Esophagus squamous epithelium (tissue), 5 donors: ENCODE measurements around the gene SAT2. TPM values are rescaled to one million over a fixed set of nuclear protein-coding genes. Genes with fewer than 3 reads are reported as not detected.

Experiments used
- DNase-seq: peaks from one replicate; lab custom pipeline; 2025; lab: John Stamatoyannopoulos, UW
- H3K27ac ChIP-seq, 4 donors: fragments of 200-600 bp; sonication (generic); one replicate each; pipeline ENCODE4 v1.5.1; 2016 to 2019; ENCODE audit warnings: mild to moderate bottlenecking in 1 of 4
- H3K27me3 ChIP-seq, 4 donors: fragments of 200-600 bp; sonication (generic); 1 replicate in 3 of 4; 2 replicates in 1 of 4; pipeline versions ENCODE4 v1.5.1 to v1.6.0; 2017 to 2021; ENCODE audit warnings: antibody characterized with exemption in 1 of 4
- H3K36me3 ChIP-seq, 3 donors: fragments of 200-600 bp; sonication (generic); one replicate each; pipeline ENCODE4 v1.5.1; 2016 to 2019
- H3K4me1 ChIP-seq, 3 donors: fragments of 200-600 bp; sonication (generic); one replicate each; pipeline ENCODE4 v1.5.1; 2017 to 2019
- H3K4me3 ChIP-seq, 4 donors: fragments of 200-600 bp; sonication (generic); 1 replicate in 3 of 4; 2 replicates in 1 of 4; pipeline ENCODE4 v1.5.1; 2016 to 2019; ENCODE audit warnings: mild to moderate bottlenecking in 2 of 4, moderate library complexity in 1 of 4
- H3K9me3 ChIP-seq, 3 donors: fragments of 200-600 bp; sonication (generic); one replicate each; pipeline ENCODE4 v1.5.1; 2016 to 2019
- POLR2A ChIP-seq, 4 donors: fragments of 450-650 bp; IDR thresholded peaks; one replicate each; pipeline ENCODE4 v1.6.1; 2017; ENCODE audit warnings: antibody characterized with exemption in 4 of 4, mild to moderate bottlenecking in 4 of 4, moderate library complexity in 3 of 4
- WGBS, 2 donors: methylation state at CpG; one replicate each; pipeline ENCODE4 v1.1.5; 2018; 5-methylcytosine and 5-hydroxymethylcytosine counted together
- intact Hi-C: fragments of 100-400 bp; cut with DNase I; formaldehyde crosslinking; loops from one replicate; pipeline ENCODE4 v1.15.0; 2022
- total RNA-seq, 4 donors: library from RNA; depleted of rRNA; stranded (reverse); fragments of >200 nt; gene quantifications; one replicate each; pipeline ENCODE4 v1.1.0, GENCODE V29; 2016
- TF ChIP-seq, protein P1 (sequence below), 6 experiments: fragments of 450-650 bp in 4 of 6; fragments of 200-600 bp in 2 of 6; sonication (generic) in 2 of 6; IDR thresholded peaks; one replicate each; pipeline ENCODE4 v1.5.1; 2016 to 2019; ENCODE audit warnings: antibody characterized with exemption in 6 of 6, mild to moderate bottlenecking in 4 of 6, moderate library complexity in 4 of 6
- donor health status: DM: yes; HTN: yes; CAD: no.

Gene SAT2
- total RNA-seq, 4 donors from 2014 or later: 20.5 to 55.9 (median 31.3) TPM

DNA sequence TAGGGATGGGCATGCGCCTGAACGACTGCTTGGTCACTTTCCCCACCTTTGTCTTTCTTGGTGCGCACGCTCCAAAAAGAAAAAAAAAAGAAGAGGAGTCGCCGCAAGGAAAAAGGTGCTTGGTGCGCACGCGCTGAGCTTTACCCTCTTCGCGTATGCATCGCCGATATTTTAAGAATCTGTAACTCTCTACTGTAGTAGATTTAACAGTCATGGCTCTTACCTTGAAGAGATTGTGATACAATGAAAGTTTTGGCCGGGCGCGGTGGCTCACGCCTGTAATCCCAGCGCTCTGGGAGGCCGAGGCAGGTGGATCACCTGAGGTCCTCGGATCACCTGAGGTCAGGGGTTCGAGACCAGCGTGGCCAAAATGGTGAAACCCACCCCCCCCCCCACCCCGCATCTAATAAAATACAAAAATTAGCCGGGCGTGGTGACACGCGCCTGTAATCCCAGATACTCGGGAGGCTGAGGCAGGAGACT, 12.3 kb downstream of the SAT2 start:
- intact Hi-C loops: no loop called here
- H3K36me3 ChIP-seq: peaks cover 0 to 7% (median 0%) of the 10 kb centered on the region in 3 donors
- peak overlapping the region; percentile 92 to 100 (median 98) for H3K27ac ChIP-seq
- no peaks in the 10 kb centered on the region for H3K9me3 ChIP-seq
- 5% methylated on average over 26 to 28 of the region's 28 CpGs for WGBS, 2 donors
- H3K27me3 ChIP-seq: no peaks in the 10 kb centered on the region
- peaks cover 21 to 45% (median 27%) of the 10 kb centered on the region in 3 donors for H3K4me1 ChIP-seq
- H3K4me3 ChIP-seq: peak overlapping the region; percentile 21 to 96 (median 82)
- TF ChIP-seq, protein P1, sequence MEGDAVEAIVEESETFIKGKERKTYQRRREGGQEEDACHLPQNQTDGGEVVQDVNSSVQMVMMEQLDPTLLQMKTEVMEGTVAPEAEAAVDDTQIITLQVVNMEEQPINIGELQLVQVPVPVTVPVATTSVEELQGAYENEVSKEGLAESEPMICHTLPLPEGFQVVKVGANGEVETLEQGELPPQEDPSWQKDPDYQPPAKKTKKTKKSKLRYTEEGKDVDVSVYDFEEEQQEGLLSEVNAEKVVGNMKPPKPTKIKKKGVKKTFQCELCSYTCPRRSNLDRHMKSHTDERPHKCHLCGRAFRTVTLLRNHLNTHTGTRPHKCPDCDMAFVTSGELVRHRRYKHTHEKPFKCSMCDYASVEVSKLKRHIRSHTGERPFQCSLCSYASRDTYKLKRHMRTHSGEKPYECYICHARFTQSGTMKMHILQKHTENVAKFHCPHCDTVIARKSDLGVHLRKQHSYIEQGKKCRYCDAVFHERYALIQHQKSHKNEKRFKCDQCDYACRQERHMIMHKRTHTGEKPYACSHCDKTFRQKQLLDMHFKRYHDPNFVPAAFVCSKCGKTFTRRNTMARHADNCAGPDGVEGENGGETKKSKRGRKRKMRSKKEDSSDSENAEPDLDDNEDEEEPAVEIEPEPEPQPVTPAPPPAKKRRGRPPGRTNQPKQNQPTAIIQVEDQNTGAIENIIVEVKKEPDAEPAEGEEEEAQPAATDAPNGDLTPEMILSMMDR (IDR thresholded peaks at IDR 0.05): no peak
- TF ChIP-seq POLR2A (IDR thresholded peaks at IDR 0.05): no peak
- no peak for DNase-seq

DNA sequence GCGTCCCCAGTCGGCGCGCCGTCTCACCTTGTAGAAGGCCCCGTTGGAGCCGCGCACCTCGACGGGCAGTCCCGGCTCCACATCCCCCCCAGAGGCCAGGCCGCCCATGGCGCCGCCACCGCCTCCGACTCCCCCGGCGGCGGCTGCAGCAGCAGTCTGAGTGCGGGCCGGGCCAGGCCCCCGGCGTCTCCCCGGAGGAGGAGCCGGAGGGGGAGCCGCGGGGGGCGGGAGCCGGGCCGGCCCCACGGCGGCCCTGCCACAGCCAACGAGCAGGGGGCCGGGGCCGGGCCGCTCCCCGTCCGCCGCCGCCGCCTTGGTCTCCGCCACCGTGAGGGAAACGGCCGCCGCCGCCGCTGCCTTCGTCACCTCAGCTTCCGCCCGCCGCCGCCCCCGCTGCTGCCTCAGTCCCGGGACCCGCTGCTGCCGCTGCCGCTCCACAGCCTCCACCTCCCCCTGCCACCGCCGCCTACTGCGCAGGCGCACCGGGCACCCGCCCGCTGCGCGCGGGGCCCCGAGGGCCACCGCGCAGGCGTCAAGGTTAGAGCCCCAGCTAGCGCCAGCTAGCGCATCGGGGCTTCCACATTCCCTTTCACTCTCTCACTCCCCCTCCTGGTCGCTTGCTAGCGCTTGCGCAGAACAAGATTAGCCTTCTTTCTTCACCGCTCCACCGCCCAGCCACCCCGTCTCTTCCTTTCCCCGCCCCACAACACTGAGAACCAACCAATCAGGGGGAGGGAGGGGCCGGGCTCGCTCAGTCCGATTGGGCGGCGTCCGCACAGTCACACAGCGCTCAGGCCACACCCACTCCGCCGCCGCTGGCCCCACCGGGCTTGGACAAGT, 13.0 kb downstream of the SAT2 start, which contains the start of gene FXR2:
FXR2 (minus strand) TSS at position 473 of the 840 bp plus-strand sequence; CDS start at position 108, 365 bp downstream.
- 0 to 1% methylated on average over 22 to 31 of the region's 93 CpGs for WGBS, 2 donors
- intact Hi-C loops: no loop called here
- H3K27me3 ChIP-seq: no peaks in the 10 kb centered on the region
- H3K4me3 ChIP-seq: peak within 1 kb of the TSS; percentile 81 to 96 (median 86)
- peak; percentile 96 for DNase-seq
- TF ChIP-seq, protein P1 (IDR thresholded peaks at IDR 0.05): peak; percentile 38 to 89 (median 72)
- TF ChIP-seq POLR2A (IDR thresholded peaks at IDR 0.05): peak in 3 of 4 donors; percentile 86 to 94 (median 89)
- peaks cover 21 to 52% (median 27%) of the 10 kb centered on the region in 3 donors for H3K4me1 ChIP-seq
- H3K9me3 ChIP-seq: no peaks in the 10 kb centered on the region
- H3K27ac ChIP-seq: peak within 1 kb of the TSS; percentile 92 to 100 (median 98)
- H3K36me3 ChIP-seq: peaks cover 0 to 11% (median 0%) of the 10 kb centered on the region in 3 donors

DNA sequence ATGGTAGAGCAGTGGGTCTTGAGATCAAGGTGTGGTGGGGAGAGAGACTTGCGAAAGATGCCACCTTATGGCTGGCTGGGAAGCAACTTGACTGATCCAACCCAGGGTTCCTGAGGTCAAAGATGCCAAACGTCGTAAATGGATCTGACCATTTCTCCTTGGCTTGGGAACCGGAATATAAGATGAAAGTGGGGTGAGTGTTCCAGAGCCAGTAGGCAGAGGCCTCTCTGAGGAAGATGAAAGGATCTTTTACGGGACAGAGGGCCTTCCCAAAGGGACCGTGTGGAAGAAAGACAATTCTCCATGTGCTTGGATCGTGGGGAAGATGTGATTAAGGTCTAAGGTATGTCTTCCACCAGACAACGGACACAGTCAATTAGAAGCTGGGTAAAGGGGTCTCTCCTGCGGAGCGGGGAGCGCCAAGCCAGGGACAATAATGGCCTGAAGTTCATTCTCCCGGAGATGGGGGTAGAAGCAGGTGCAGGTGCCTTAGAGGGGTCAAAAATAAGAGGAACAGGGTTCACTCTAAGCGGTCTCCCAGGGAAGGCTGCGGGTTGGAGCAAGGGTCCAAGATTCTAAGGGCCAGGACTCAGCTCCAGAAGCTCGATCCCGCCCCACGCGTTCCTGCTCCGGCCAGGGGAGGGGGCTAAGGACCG, 13.7 kb downstream of the SAT2 start:
- no peaks in the 10 kb centered on the region for H3K9me3 ChIP-seq
- no peak for TF ChIP-seq POLR2A (IDR thresholded peaks at IDR 0.05)
- TF ChIP-seq, protein P1 (IDR thresholded peaks at IDR 0.05): no peak
- H3K4me3 ChIP-seq: peak overlapping the region; percentile 81 to 96 (median 86)
- no peaks in the 10 kb centered on the region for H3K27me3 ChIP-seq
- intact Hi-C loops: no loop called here
- H3K36me3 ChIP-seq: peaks cover 0 to 11% (median 0%) of the 10 kb centered on the region in 3 donors
- WGBS, 2 donors: 7 to 9% methylated on average over 12 to 20 of the region's 20 CpGs
- DNase-seq: no peak
- H3K4me1 ChIP-seq: peaks cover 21 to 59% (median 27%) of the 10 kb centered on the region in 3 donors
- peak overlapping the region; percentile 92 to 100 (median 98) for H3K27ac ChIP-seq

DNA sequence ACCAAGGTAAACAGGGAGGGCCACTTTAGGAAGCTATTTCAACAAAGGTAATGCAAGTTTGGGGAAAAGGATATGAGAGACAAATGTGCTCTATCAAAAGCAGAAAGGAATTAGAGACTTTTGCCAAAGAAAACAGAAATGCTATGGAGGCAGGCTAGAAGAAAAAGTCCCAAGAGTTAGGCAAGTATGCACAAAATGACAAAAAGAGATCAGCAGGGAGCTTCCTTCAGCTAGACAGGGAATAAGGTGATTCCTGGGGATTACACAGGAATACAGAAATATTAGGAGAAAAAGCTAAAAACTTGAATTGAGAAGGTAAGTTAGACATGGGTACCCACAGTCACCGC, 15.4 kb downstream of the SAT2 start:
- no peak for DNase-seq
- WGBS, 2 donors: 90 to 95% methylated on average over 1 of the region's 1 CpG
- no peaks in the 10 kb centered on the region for H3K27me3 ChIP-seq
- H3K4me1 ChIP-seq: peaks cover 21 to 62% (median 27%) of the 10 kb centered on the region in 3 donors
- H3K4me3 ChIP-seq: no peak overlapping the region
- H3K36me3 ChIP-seq: peaks cover 0 to 20% (median 0%) of the 10 kb centered on the region in 3 donors
- no peak for TF ChIP-seq POLR2A (IDR thresholded peaks at IDR 0.05)
- TF ChIP-seq, protein P1 (IDR thresholded peaks at IDR 0.05): no peak
- no peaks in the 10 kb centered on the region for H3K9me3 ChIP-seq
- intact Hi-C loops: no loop called here
- H3K27ac ChIP-seq: peak overlapping the region in 1 of 4 donors; percentile 9
